ENCODE measurements around the gene TTC33. TPM values are rescaled to one million over a fixed set of nuclear protein-coding genes. Genes with fewer than 3 reads are reported as not detected.

TTC33 gene
- total and polyA plus RNA-seq, 2 donors (not counting 1 experiment from before 2014, with no cell fraction given) = 2.1 to 15.8 TPM

- Histone ChIP-seq H3K79me2 (ENCODE audit: control insufficient read depth, insufficient read depth, low read length) (peaks cover 48% of the 10 kb centered on the region), H3K27me3 (replicated peaks in 1 of 4; ENCODE audit: control extremely low read depth in 1 of 4, control insufficient read depth in 3 of 4, insufficient read depth in 4 of 4, low read length in 3 of 4) (no peaks in the 10 kb centered on the region), H3K4me1 (ENCODE audit: control insufficient read depth in 2 of 2, insufficient read depth in 2 of 2, low read length in 2 of 2) (no peaks in the 10 kb centered on the region), H3K36me3 (replicated peaks in 1 of 2; ENCODE audit: control extremely low read depth in 1 of 2, control insufficient read depth in 1 of 2, extremely low read depth in 1 of 2, insufficient read depth in 2 of 2, low read length in 1 of 2) (peaks cover 2 to 39% of the 10 kb centered on the region in 2 experiments), H3K9ac (ENCODE audit: low read length) (no peak overlapping the region), H2AFZ (ENCODE audit: insufficient read depth, low read depth, low read length, poor library complexity, severe bottlenecking) (no peak overlapping the region), H3K4me2 (replicated peaks; ENCODE audit: low read depth, low read length, poor library complexity, severe bottlenecking) (no peak overlapping the region), H3K4me3 (ENCODE audit: control extremely low read depth in 1 of 5, extremely low read depth in 1 of 5, insufficient read depth in 1 of 5, low read depth in 2 of 5, low read length in 4 of 5) (no peak overlapping the region), H3K9me3 (ENCODE audit: control extremely low read depth in 1 of 3, control insufficient read depth in 2 of 3, insufficient read depth in 1 of 3, low read length in 2 of 3) (no peaks in the 10 kb centered on the region), H4K20me1 (ENCODE audit: control insufficient read depth, insufficient read depth, low read length, poor library complexity, severe bottlenecking) (peaks cover 50% of the 10 kb centered on the region), H3K27ac (ENCODE audit: low read length in 2 of 2) (no peak overlapping the region)
- Mint-ChIP-seq H3K4me1 (peaks cover 15% of the 10 kb centered on the region), H3K4me3 (no peak overlapping the region), H3K27me3 (no peaks in the 10 kb centered on the region), H3K9me3 (ENCODE audit: insufficient read depth) (no peaks in the 10 kb centered on the region), H3K27ac (no peak overlapping the region)
- CTCF ChIA-PET = no interaction called here
- TF ChIP-seq EZH2 (IDR thresholded peaks at IDR 0.05; ENCODE audit: borderline replicate concordance, insufficient read depth, low read depth, low read length, poor library complexity, severe bottlenecking) (no peak), CTCF (IDR thresholded peaks at IDR 0.05) (no peak)
- intact Hi-C loops (cut with micrococcal nuclease) = no loop called here
- no CpG with 5 or more reads among the region's 1 CpG for WGBS (ENCODE audit: insufficient coverage)
- DNase-seq (no peak), ATAC-seq (ENCODE audit: low read depth) (no peak)
- POLR2A ChIA-PET = interaction anchor here (0.5 kb wide), 1 partner anchor 21 kb away, joined by 7 read pairs; no protein-coding TSS in a partner anchor
Measured at GRCh38 chr5:40778133-40778532, 22.4 kb upstream of the TTC33 start.

GRCh38 chr5:40776658-40776977, 20.9 kb upstream of the TTC33 start:
- H3K27me3 Mint-ChIP-seq = no peaks in the 10 kb centered on the region
- Histone ChIP-seq H3K4me3 (ENCODE audit: control extremely low read depth in 1 of 5, extremely low read depth in 1 of 5, insufficient read depth in 1 of 5, low read depth in 2 of 5, low read length in 4 of 5) (no peak overlapping the region), H2AFZ (ENCODE audit: insufficient read depth, low read depth, low read length, poor library complexity, severe bottlenecking) (no peak overlapping the region), H3K4me1 (ENCODE audit: control insufficient read depth in 2 of 2, insufficient read depth in 2 of 2, low read length in 2 of 2) (no peaks in the 10 kb centered on the region), H3K36me3 (replicated peaks in 1 of 2; ENCODE audit: control extremely low read depth in 1 of 2, control insufficient read depth in 1 of 2, extremely low read depth in 1 of 2, insufficient read depth in 2 of 2, low read length in 1 of 2) (peaks cover 2 to 45% of the 10 kb centered on the region in 2 experiments), H4K20me1 (ENCODE audit: control insufficient read depth, insufficient read depth, low read length, poor library complexity, severe bottlenecking) (peaks cover 48% of the 10 kb centered on the region), H3K79me2 (ENCODE audit: control insufficient read depth, insufficient read depth, low read length) (peaks cover 34% of the 10 kb centered on the region), H3K9me3 (ENCODE audit: control extremely low read depth in 1 of 3, control insufficient read depth in 2 of 3, insufficient read depth in 1 of 3, low read length in 2 of 3) (no peaks in the 10 kb centered on the region), H3K9ac (ENCODE audit: low read length) (no peak overlapping the region), H3K4me2 (replicated peaks; ENCODE audit: low read depth, low read length, poor library complexity, severe bottlenecking) (no peak overlapping the region), H3K27me3 (replicated peaks in 1 of 4; ENCODE audit: control extremely low read depth in 1 of 4, control insufficient read depth in 3 of 4, insufficient read depth in 4 of 4, low read length in 3 of 4) (no peaks in the 10 kb centered on the region), H3K27ac (ENCODE audit: low read length in 2 of 2) (no peak overlapping the region)
- no peak overlapping the region for H3K27ac Mint-ChIP-seq
- ATAC-seq (ENCODE audit: low read depth) (no peak), DNase-seq (no peak)
- no peaks in the 10 kb centered on the region for H3K9me3 Mint-ChIP-seq (ENCODE audit: insufficient read depth)
- CTCF ChIA-PET = no interaction called here
- peaks cover 8% of the 10 kb centered on the region for H3K4me1 Mint-ChIP-seq
- no CpG with 5 or more reads among the region's 1 CpG for WGBS (ENCODE audit: insufficient coverage)
- TF ChIP-seq CTCF (IDR thresholded peaks at IDR 0.05) (no peak), EZH2 (IDR thresholded peaks at IDR 0.05; ENCODE audit: borderline replicate concordance, insufficient read depth, low read depth, low read length, poor library complexity, severe bottlenecking) (no peak)
- POLR2A ChIA-PET = no interaction called here
- no peak overlapping the region for H3K4me3 Mint-ChIP-seq
- intact Hi-C loops (cut with micrococcal nuclease) = no loop called here
